K562 (cell line): ENCODE measurements around the gene PPP1R15A. TPM values are rescaled to one million over a fixed set of nuclear protein-coding genes. Genes with fewer than 3 reads are reported as not detected.
A peak's percentile ranks its signal among the peaks of the same experiment; 100 is the strongest.

Source experiments
- AFF4 ChIP-seq: sonication (generic); formaldehyde crosslinking; IDR thresholded peaks from 2 replicates; pipeline ENCODE4 v1.8.0; 2023; ENCODE audit warnings: mild to moderate bottlenecking, missing genetic modification reagents
- ARHGAP35 ChIP-seq: fragments of 450-650 bp; IDR thresholded peaks from 2 replicates; pipeline ENCODE4 v1.6.1; 2018; ENCODE audit not compliant: partially characterized antibody
- ELF4 ChIP-seq: fragments of 450-650 bp; formaldehyde crosslinking; IDR thresholded peaks from 2 replicates; pipeline ENCODE4 v1.4.0; 2022; ENCODE audit warnings: missing genetic modification characterization
- HINFP ChIP-seq: fragments of 450-650 bp; conservative IDR thresholded peaks from 2 replicates; pipeline ENCODE4 v1.6.1; 2016; ENCODE audit warnings: missing genetic modification characterization, low read depth, mild to moderate bottlenecking, control low read depth, missing compliant biosample characterization
- KDM2B ChIP-seq: fragments of 250-450 bp; sonication (Bioruptor Pico); IDR thresholded peaks from 2 replicates; pipeline ENCODE4 v1.8.0; 2021; ENCODE audit warnings: mild to moderate bottlenecking, moderate library complexity
- MEIS2 ChIP-seq: fragments of 450-650 bp; IDR thresholded peaks from 2 replicates; pipeline ENCODE4 v1.6.1; 2014; ENCODE audit warnings: mild to moderate bottlenecking; ENCODE audit not compliant: partially characterized antibody
- NCOA4 ChIP-seq: fragments of 450-650 bp; IDR thresholded peaks from 2 replicates; pipeline ENCODE4 v1.6.1; 2018; ENCODE audit warnings: mild to moderate bottlenecking; ENCODE audit not compliant: partially characterized antibody
- NFYB ChIP-seq: IDR thresholded peaks from 2 replicates; pipeline ENCODE4 v1.6.1; 2011; ENCODE audit warnings: mild to moderate bottlenecking, moderate library complexity; ENCODE audit not compliant: insufficient read length; ENCODE audit errors: extremely low read depth
- NR0B1 ChIP-seq: fragments of 450-650 bp; IDR thresholded peaks from one replicate; pipeline ENCODE4 v1.6.1; 2018; ENCODE audit warnings: mild to moderate bottlenecking, moderate library complexity; ENCODE audit not compliant: partially characterized antibody
- PATZ1 ChIP-seq: fragments of 250-450 bp; sonication (Bioruptor Pico); IDR thresholded peaks from 2 replicates; pipeline ENCODE4 v1.5.0; 2020; ENCODE audit warnings: mild to moderate bottlenecking, borderline replicate concordance
- THAP7 ChIP-seq: fragments of 250-450 bp; sonication (Bioruptor Pico); IDR thresholded peaks from 2 replicates; pipeline ENCODE4 v1.5.0; 2021
- ZNF165 ChIP-seq: fragments of 250-450 bp; sonication (Bioruptor Pico); IDR thresholded peaks from 2 replicates; pipeline ENCODE4 v1.4.0; 2020; ENCODE audit warnings: borderline replicate concordance
- ZNF280B ChIP-seq: fragments of 250-450 bp; sonication (Bioruptor Pico); IDR thresholded peaks from 2 replicates; pipeline ENCODE4 v1.5.1; 2021; ENCODE audit warnings: mild to moderate bottlenecking
- ZNF354B ChIP-seq: fragments of 250-450 bp; sonication (Bioruptor Pico); IDR thresholded peaks from 2 replicates; pipeline ENCODE4 v1.4.0; 2020
- ZNF431 ChIP-seq: sonication (generic); formaldehyde crosslinking; IDR thresholded peaks from 2 replicates; pipeline ENCODE4 v1.8.0; 2022; ENCODE audit warnings: mild to moderate bottlenecking, missing genetic modification reagents
- ZNF830 ChIP-seq: fragments of 250-450 bp; sonication (Bioruptor Pico); IDR thresholded peaks from 2 replicates; pipeline ENCODE4 v1.5.0; 2021; ENCODE audit warnings: mild to moderate bottlenecking
- polyA plus RNA-seq, 8 experiments: library from polyadenylated mRNA; depleted of rRNA in 4 of 8; stranded (reverse) in 5 of 8; unstranded in 3 of 8; fragments of >200 nt; fragmentation: Nextera tagmentation in 2 of 8; fragmentation: Illumina TruSeq in 1 of 8; extraction: Ambion mirVana in 2 of 8; extraction: Trizol in 1 of 8; gene quantifications; 2 replicates each; pipeline versions ENCODE4 v1.2.1 to v1.2.3, GENCODE V29; 2011 to 2014; ENCODE audit warnings: inconsistent platforms in 1 of 8, missing spikeins in 1 of 8
- total RNA-seq, 7 experiments: library from RNA; depleted of rRNA in 6 of 7; stranded (reverse); fragments of >200 nt in 6 of 7; fragmentation: Illumina TruSeq in 2 of 7; extraction: Trizol in 2 of 7; gene quantifications; 2 replicates each; pipeline versions ENCODE4 v1.2.1 to v1.2.3, GENCODE V29; 2011 to 2021; ENCODE audit warnings: low replicate concordance in 1 of 7

The PPP1R15A gene
- total and polyA plus RNA-seq, 9 of the 15 experiments (the other 6 are each of a cell fraction or from before 2014, with no cell fraction given) = 0.42 to 73.7 (median 44.0) TPM

GRCh38 chr19:48873476-48874302 lies 1.5 kb downstream of the PPP1R15A start (continued):
- TF ChIP-seq ZNF165 (CRISPR knock-in tag) (no peak), MEIS2 (peak; percentile 79), KDM2B (CRISPR knock-in tag) (no peak), ZNF431 (CRISPR knock-in tag) (peak; percentile 80; the same call in 1 of the 2 replicates), THAP7 (CRISPR knock-in tag) (no peak), NCOA4 (no peak), PATZ1 (CRISPR knock-in tag) (no peak), ZNF354B (CRISPR knock-in tag) (no peak), ARHGAP35 (no peak), ELF4 (CRISPR knock-in tag) (no peak; the same call in 1 of the 2 replicates), AFF4 (peak; percentile 66), NFYB (no peak), NR0B1 (no peak), HINFP (tag) (no peak), ZNF280B (CRISPR knock-in tag) (no peak), ZNF830 (no peak)
